Loucy (cell line): ENCODE data around the gene CDK6.

Source experiments
- EZH2phosphoT487 ChIP-seq: fragments of 200-600 bp; IDR thresholded peaks from 2 replicates; pipeline ENCODE4 v1.6.1; 2018; ENCODE audit warnings: antibody characterized with exemption, mild to moderate bottlenecking, moderate library complexity, borderline replicate concordance
- TF ChIP-seq, protein P1 (sequence below): fragments of 200-600 bp; sonication (generic); conservative IDR thresholded peaks from 2 replicates; pipeline ENCODE4 v1.5.1; 2014; ENCODE audit warnings: mild to moderate bottlenecking, antibody characterized with exemption, low read length

DNA sequence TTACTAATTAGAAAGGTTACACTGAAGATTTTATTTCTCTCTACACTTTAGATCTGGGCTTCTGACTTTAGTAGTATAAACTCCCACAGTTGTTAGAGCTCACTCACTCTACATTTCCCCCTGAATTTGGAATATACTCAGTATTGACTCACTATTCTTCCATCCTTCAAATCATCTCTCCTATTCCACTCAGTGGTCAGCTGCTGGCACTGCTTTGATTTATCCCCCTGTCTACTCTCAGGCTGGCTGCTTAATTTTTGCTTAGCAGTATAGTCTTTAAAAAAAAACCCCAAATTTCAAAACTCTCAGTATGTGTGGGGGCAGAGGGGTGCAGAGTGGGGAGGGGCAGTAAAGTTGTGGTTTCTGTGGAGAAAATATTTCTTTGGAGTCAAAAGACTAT, 68.9 kb downstream of the CDK6 start:
- TF ChIP-seq, protein P1, sequence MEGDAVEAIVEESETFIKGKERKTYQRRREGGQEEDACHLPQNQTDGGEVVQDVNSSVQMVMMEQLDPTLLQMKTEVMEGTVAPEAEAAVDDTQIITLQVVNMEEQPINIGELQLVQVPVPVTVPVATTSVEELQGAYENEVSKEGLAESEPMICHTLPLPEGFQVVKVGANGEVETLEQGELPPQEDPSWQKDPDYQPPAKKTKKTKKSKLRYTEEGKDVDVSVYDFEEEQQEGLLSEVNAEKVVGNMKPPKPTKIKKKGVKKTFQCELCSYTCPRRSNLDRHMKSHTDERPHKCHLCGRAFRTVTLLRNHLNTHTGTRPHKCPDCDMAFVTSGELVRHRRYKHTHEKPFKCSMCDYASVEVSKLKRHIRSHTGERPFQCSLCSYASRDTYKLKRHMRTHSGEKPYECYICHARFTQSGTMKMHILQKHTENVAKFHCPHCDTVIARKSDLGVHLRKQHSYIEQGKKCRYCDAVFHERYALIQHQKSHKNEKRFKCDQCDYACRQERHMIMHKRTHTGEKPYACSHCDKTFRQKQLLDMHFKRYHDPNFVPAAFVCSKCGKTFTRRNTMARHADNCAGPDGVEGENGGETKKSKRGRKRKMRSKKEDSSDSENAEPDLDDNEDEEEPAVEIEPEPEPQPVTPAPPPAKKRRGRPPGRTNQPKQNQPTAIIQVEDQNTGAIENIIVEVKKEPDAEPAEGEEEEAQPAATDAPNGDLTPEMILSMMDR: no peak
- no peak for TF ChIP-seq EZH2phosphoT487
